Natural killer cell (primary cell): Measurements from ENCODE around the gene ALLC. TPM values are rescaled to one million over a fixed set of nuclear protein-coding genes. Genes with fewer than 3 reads are reported as not detected.

ENCODE experiments used
- ATAC-seq, 3 donors: fragments of 150-1000 bp in 2 of 3; fragments of 200-7000 bp in 1 of 3; cut with Tn5 transposase; 1 replicate in 1 of 3; 2 replicates in 2 of 3; pipeline ENCODE4 v1.10.0; 2021; ENCODE audit warnings: mild to moderate bottlenecking in 2 of 3, moderate library complexity in 2 of 3
- DNase-seq, 2 donors: peaks; one replicate each; pipeline versions ENCODE4 v3.0.0 to v3.0.0-alpha.2; 2013 to 2021; ENCODE audit warnings: mixed read lengths in 1 of 2
- H3K27ac ChIP-seq: one replicate; pipeline ENCODE4 v1.5.1; 2013; ENCODE audit warnings: mild to moderate bottlenecking, low read length
- H3K27me3 ChIP-seq: one replicate; pipeline ENCODE4 v1.6.1; 2013; ENCODE audit warnings: low read length; ENCODE audit not compliant: control insufficient read depth, insufficient read depth
- H3K36me3 ChIP-seq: one replicate; pipeline ENCODE4 v1.6.1; 2013; ENCODE audit warnings: low read length; ENCODE audit not compliant: control insufficient read depth, insufficient read depth
- H3K4me1 ChIP-seq: one replicate; pipeline ENCODE4 v1.6.1; 2013; ENCODE audit warnings: low read length; ENCODE audit not compliant: control insufficient read depth, insufficient read depth
- H3K4me3 ChIP-seq: one replicate; pipeline ENCODE4 v1.5.1; 2013; ENCODE audit warnings: low read length
- H3K9me3 ChIP-seq: one replicate; pipeline ENCODE4 v1.6.1; 2013; ENCODE audit warnings: low read length; ENCODE audit not compliant: control insufficient read depth, insufficient read depth
- H3K27ac Mint-ChIP-seq, 2 donors: one replicate each; pipeline ENCODE4 v1.8.0; 2022; ENCODE audit warnings: mild to moderate bottlenecking in 2 of 2, mixed read lengths in 2 of 2, moderate library complexity in 1 of 2
- H3K27me3 Mint-ChIP-seq, 2 donors: one replicate each; pipeline ENCODE4 v1.8.0; 2022; ENCODE audit warnings: low read depth in 2 of 2, mixed read lengths in 2 of 2
- H3K36me3 Mint-ChIP-seq: one replicate; pipeline ENCODE4 v1.8.0; 2022; ENCODE audit warnings: mixed read lengths
- H3K4me1 Mint-ChIP-seq, 2 donors: one replicate each; pipeline ENCODE4 v1.8.0; 2022; ENCODE audit warnings: mixed read lengths in 2 of 2
- H3K4me3 Mint-ChIP-seq: one replicate; pipeline ENCODE4 v1.8.0; 2022; ENCODE audit warnings: mild to moderate bottlenecking, moderate library complexity, mixed read lengths
- H3K9me3 Mint-ChIP-seq, 2 donors: one replicate each; pipeline ENCODE4 v1.8.0; 2022; ENCODE audit warnings: mixed read lengths in 2 of 2
- WGBS: methylation state at CpG from one replicate; pipeline ENCODE4 v1.1.7; 2013; ENCODE audit warnings: missing lambda C conversion rate; ENCODE audit not compliant: insufficient coverage; 5-methylcytosine and 5-hydroxymethylcytosine counted together
- intact Hi-C: fragments of 100-400 bp; cut with micrococcal nuclease; formaldehyde crosslinking; loops from one replicate; pipeline ENCODE4 v1.14.2; 2022
- total RNA-seq, 4 donors: library from RNA; stranded (reverse); fragments of 120-200 nt in 1 of 4; gene quantifications; one replicate each; pipeline versions ENCODE4 v1.2.3 to v1.2.4, GENCODE V29; 2013 to 2022
- TF ChIP-seq, protein P1 (sequence below): fragments of 200-600 bp; IDR thresholded peaks from one replicate; pipeline ENCODE4 v1.8.0; 2022; ENCODE audit warnings: antibody characterized with exemption

The ALLC gene
- total RNA-seq, 3 donors from 2014 or later (not counting 1 experiment from before 2014, with no cell fraction given) = not detected

DNA sequence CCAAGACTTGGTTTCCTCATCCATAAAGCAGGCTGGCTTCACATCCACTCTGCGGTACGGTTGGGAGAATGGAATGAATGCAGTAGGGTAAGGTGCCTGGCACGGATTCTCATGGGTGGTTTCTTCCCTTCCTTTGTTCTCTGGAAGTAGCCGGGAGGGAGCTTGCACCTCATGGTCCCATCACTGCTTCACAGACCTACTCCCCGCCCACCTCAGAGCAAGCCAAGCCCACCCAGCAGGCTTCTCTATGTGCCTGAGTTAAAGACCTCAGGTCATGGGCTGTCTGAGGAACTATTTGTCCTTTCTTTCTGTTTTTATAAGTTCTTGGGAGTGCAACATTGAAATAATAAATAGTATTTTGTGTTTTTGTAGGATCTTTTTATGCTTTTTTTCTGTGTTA lies 48.9 kb downstream of the ALLC start:
- no peak overlapping the region for H3K4me3 Mint-ChIP-seq
- TF ChIP-seq, protein P1, sequence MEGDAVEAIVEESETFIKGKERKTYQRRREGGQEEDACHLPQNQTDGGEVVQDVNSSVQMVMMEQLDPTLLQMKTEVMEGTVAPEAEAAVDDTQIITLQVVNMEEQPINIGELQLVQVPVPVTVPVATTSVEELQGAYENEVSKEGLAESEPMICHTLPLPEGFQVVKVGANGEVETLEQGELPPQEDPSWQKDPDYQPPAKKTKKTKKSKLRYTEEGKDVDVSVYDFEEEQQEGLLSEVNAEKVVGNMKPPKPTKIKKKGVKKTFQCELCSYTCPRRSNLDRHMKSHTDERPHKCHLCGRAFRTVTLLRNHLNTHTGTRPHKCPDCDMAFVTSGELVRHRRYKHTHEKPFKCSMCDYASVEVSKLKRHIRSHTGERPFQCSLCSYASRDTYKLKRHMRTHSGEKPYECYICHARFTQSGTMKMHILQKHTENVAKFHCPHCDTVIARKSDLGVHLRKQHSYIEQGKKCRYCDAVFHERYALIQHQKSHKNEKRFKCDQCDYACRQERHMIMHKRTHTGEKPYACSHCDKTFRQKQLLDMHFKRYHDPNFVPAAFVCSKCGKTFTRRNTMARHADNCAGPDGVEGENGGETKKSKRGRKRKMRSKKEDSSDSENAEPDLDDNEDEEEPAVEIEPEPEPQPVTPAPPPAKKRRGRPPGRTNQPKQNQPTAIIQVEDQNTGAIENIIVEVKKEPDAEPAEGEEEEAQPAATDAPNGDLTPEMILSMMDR = no peak
- no peaks in the 10 kb centered on the region for H3K36me3 Mint-ChIP-seq
- H3K27me3 Mint-ChIP-seq = peaks cover 21 to 29% of the 10 kb centered on the region in 2 donors
- 80% methylated on average over 3 of the region's 5 CpGs for WGBS
- no peak overlapping the region for H3K4me3 ChIP-seq
- no peaks in the 10 kb centered on the region for H3K36me3 ChIP-seq
- H3K4me1 ChIP-seq = no peaks in the 10 kb centered on the region
- intact Hi-C loops = no loop called here
- no peak overlapping the region for H3K27ac ChIP-seq
- no peaks in the 10 kb centered on the region for H3K27me3 ChIP-seq
- no peaks in the 10 kb centered on the region for H3K9me3 ChIP-seq
- ATAC-seq (no peak), DNase-seq (no peak)
- peaks cover 0 to 2% of the 10 kb centered on the region in 2 donors for H3K9me3 Mint-ChIP-seq
- H3K4me1 Mint-ChIP-seq = no peaks in the 10 kb centered on the region
- no peak overlapping the region for H3K27ac Mint-ChIP-seq

DNA sequence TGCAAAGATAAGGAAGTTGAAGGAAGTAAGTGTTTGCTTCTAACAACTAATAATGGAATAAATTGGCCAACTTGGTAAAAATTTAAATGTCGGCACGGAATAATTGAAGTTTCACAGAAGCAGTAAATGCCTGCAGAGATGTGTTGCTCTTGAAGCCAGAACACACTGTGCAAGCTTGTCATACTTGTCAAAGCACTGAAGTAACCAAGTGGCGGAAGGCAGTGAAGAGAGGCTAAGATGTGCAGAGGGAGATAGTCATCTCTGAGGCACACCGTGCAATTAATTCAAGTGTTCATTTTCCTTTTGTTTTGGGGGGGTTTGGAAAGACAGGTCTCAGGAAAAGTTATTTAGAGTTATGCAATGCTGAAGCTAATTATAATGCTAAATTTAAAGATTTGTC lies 50.6 kb downstream of the ALLC start:
- Histone ChIP-seq H3K27me3 (no peaks in the 10 kb centered on the region), H3K9me3 (no peaks in the 10 kb centered on the region), H3K27ac (no peak overlapping the region), H3K36me3 (no peaks in the 10 kb centered on the region), H3K4me1 (no peaks in the 10 kb centered on the region), H3K4me3 (no peak overlapping the region)
- Mint-ChIP-seq H3K4me3 (no peak overlapping the region), H3K27ac (no peak overlapping the region), H3K4me1 (no peaks in the 10 kb centered on the region), H3K36me3 (no peaks in the 10 kb centered on the region), H3K9me3 (peaks cover 0 to 2% of the 10 kb centered on the region in 2 donors), H3K27me3 (peaks cover 13 to 16% of the 10 kb centered on the region in 2 donors)
- no peak for ATAC-seq
- 94% methylated on average over 4 of the region's 4 CpGs for WGBS
- TF ChIP-seq, protein P1 = no peak
- no peak for DNase-seq
- intact Hi-C loops = no loop called here

DNA sequence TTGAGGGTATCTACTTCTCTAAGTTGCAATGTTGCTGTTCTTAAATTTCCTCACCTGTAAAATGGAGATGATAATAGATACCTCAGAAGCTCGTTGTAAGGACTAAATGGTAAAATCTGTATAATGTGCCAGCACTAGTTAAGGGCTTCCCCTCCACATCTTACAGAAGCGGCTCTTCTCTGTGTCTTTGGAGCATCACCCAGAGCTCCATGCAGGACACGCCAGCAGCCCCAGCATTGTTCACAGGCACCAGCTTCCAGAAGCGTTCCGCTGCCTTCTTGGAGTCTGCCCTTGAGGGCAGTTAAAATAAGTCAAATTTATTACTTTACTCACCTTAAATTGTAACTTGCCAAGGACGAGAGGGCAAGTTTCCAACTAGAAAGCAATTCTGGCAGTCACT lies 51.2 kb downstream of the ALLC start:
- Histone ChIP-seq H3K9me3 (no peaks in the 10 kb centered on the region), H3K27ac (no peak overlapping the region), H3K27me3 (no peaks in the 10 kb centered on the region), H3K4me3 (no peak overlapping the region), H3K36me3 (no peaks in the 10 kb centered on the region), H3K4me1 (no peaks in the 10 kb centered on the region)
- no peaks in the 10 kb centered on the region for H3K36me3 Mint-ChIP-seq
- no peaks in the 10 kb centered on the region for H3K4me1 Mint-ChIP-seq
- TF ChIP-seq, protein P1 = no peak
- 92% methylated on average over 5 of the region's 6 CpGs for WGBS
- no peak for ATAC-seq
- peaks cover 13 to 16% of the 10 kb centered on the region in 2 donors for H3K27me3 Mint-ChIP-seq
- H3K4me3 Mint-ChIP-seq = no peak overlapping the region
- intact Hi-C loops = no loop called here
- H3K27ac Mint-ChIP-seq = no peak overlapping the region
- no peak for DNase-seq
- H3K9me3 Mint-ChIP-seq = peaks cover 0 to 2% of the 10 kb centered on the region in 2 donors

DNA sequence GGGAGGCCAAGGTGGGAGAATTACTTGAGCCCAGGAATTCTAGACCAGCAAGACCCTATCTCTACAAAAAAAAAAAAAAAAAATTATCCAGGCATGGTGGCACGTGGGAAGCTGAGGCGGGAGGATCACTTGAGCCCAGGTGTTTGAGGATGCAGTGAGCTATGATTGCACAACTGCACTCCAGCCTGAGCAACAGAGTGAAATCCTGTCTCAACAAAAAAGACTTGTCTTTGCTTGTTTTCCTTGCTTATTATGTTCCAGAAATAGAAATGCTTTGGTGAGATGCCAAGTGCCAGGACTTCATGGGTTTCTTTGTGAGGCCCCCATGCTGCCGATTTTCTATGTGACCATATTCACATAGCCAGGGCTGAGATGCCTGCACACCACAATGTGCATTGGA lies 54.4 kb downstream of the ALLC start:
- no peaks in the 10 kb centered on the region for H3K9me3 ChIP-seq
- intact Hi-C loops = no loop called here
- 82% methylated on average over 3 of the region's 3 CpGs for WGBS
- Mint-ChIP-seq H3K36me3 (no peaks in the 10 kb centered on the region), H3K9me3 (peaks cover 0 to 2% of the 10 kb centered on the region in 2 donors), H3K4me1 (no peaks in the 10 kb centered on the region), H3K4me3 (no peak overlapping the region), H3K27me3 (peaks cover 0 to 7% of the 10 kb centered on the region in 2 donors), H3K27ac (no peak overlapping the region)
- no peaks in the 10 kb centered on the region for H3K27me3 ChIP-seq
- H3K4me1 ChIP-seq = no peaks in the 10 kb centered on the region
- DNase-seq (no peak), ATAC-seq (no peak)
- H3K27ac ChIP-seq = no peak overlapping the region
- H3K36me3 ChIP-seq = no peaks in the 10 kb centered on the region
- TF ChIP-seq, protein P1 = no peak
- H3K4me3 ChIP-seq = no peak overlapping the region
